GM12875 (cell line): ENCODE measurements around the gene WWOX.

Experiments used
- H3K4me3 ChIP-seq: one replicate; pipeline ENCODE4 v1.5.1; 2011; ENCODE audit warnings: low read depth, low read length, control low read depth
- TF ChIP-seq, protein P1 (sequence below): IDR thresholded peaks from 2 replicates; pipeline ENCODE4 v1.5.1; 2011; ENCODE audit warnings: low read depth, mild to moderate bottlenecking, control low read depth, inconsistent platforms, low read length, moderate library complexity, borderline replicate concordance; ENCODE audit not compliant: insufficient read depth

The WWOX gene

DNA sequence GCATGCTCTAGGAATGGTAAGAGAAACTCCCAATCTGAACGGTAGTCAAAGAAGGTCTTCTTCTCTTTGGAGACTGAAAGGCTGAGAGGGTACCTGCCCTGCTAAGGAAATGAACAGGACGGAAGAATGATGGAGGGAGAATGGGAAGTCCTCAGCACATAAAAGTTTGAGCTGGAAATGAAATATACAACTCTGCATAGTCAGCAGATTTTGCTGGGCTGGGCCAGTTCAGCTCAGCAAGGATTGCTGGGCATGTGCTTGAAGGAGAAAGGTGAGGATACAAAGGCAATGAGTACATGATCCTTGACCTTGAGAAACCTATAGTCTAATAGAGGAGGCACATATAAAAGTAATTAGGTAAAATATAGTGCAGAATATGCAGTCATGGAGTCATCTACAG, 831.8 kb downstream of the WWOX start:
- TF ChIP-seq, protein P1, sequence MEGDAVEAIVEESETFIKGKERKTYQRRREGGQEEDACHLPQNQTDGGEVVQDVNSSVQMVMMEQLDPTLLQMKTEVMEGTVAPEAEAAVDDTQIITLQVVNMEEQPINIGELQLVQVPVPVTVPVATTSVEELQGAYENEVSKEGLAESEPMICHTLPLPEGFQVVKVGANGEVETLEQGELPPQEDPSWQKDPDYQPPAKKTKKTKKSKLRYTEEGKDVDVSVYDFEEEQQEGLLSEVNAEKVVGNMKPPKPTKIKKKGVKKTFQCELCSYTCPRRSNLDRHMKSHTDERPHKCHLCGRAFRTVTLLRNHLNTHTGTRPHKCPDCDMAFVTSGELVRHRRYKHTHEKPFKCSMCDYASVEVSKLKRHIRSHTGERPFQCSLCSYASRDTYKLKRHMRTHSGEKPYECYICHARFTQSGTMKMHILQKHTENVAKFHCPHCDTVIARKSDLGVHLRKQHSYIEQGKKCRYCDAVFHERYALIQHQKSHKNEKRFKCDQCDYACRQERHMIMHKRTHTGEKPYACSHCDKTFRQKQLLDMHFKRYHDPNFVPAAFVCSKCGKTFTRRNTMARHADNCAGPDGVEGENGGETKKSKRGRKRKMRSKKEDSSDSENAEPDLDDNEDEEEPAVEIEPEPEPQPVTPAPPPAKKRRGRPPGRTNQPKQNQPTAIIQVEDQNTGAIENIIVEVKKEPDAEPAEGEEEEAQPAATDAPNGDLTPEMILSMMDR = no peak
- H3K4me3 ChIP-seq = no peak overlapping the region

DNA sequence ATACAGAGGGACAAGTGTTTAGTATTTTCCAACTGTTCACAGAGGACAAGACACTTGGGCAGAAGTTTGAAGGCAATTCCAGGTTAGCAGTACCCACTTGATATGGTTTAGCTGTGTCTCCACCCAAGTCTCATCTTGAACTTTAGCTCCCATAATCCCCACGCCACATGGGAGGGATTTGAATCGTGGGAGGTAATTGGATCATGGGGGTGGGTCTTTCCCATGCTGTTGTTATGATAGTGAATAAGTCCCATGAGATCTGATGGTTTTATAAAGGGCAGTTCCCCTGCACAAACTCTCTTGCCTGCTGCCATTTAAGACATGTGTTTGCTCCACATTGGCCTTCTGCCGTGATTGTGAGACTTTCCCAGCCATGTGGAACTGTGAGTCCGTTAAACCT, 832.2 kb downstream of the WWOX start:
- H3K4me3 ChIP-seq = no peak overlapping the region
- TF ChIP-seq, protein P1 = no peak

DNA sequence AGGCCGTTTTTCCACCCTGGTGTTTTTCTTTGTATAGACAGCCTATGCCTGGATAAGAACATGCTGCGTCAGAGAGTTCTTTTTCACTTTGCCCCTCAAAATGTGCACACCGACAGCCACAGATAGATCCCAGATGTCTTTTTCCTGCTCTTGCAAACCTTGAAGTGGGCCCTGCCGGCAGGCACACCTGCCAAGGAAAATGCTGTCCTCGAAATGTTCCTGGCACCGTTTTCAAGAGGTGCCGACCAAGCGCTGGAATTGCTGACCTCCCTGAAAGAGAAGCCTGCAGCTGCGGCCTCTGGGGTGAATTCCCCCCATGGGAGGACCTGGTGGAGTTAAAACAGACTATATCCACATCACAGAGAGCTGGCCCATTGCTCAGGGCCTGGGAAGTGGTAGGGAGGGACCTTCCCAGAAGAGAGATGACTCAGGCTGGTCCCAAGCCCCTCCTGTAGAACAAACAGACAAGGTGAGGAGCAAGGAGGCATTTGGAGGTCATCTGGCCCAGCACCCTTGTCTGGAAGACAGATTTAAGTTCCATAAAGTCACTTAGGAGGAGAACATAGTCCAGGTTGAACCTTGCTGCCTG, 833.0 kb downstream of the WWOX start:
- no peak overlapping the region for H3K4me3 ChIP-seq
- TF ChIP-seq, protein P1 = no peak

DNA sequence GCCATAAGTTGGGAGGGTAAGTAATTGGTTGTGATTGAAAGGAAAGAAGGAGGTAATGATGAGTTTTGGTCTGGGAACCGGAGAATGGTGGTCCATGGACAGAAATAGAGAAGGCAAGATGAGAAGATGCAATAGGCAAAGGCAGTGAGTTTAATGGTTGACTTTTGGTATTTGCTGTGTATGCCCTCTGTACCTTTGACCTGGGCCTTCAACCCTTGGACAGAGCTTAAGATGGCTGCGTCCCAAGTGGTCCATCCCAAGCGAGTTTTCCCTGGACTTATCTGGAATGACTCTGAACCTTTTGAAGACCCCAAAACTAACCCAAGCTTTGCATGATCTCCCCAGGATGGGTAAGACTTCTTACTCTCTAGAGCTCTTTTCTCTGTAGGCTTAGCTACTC, 836.6 kb downstream of the WWOX start:
- TF ChIP-seq, protein P1 = no peak
- H3K4me3 ChIP-seq = no peak overlapping the region

DNA sequence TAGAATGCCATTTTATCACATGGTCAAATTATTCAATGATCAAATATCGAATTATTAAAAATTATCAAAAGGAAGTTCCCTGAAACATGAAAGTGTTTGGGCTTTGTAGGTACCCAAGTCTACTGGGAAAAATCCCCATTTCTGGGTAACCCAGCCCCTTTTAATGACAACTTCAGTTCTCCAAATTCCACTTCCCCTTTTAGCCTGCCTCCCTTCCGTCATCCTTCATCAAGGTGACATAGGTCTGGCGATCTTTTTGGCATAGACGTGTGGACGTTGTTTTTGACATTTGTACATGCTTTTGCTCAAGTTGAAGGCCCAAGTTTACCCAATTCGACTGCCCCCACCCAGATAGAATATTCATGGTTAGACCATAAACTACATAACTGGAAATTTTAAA, 840.1 kb downstream of the WWOX start:
- TF ChIP-seq, protein P1 = no peak
- no peak overlapping the region for H3K4me3 ChIP-seq

DNA sequence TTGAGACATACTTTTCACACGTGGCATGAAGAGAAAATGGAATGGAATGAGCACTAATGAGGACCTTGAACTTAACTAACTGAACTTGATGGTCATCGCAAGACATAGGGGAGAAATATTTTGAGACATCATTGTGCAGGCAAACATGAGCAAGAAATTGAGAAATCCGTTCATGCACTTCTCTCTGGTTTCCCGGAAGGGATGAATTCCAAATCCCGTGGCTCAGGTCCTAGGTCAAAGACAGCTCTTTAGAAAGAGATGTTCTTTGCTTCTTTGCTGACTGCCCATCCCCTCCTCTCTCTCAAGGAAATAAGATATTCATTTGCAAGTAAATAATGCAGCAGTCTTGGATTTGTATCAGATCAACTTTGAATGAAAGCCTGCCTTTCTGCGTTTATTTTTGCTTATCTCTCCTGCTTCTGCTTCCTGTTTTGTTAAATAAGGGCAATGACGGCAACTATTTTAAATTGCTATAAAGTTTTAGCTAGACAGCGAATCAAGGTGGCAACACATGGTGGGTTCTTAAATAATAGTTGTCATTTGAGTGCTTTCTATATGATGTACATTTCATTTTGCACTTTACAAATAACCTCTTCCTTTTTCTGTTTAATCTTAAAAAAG, 843.3 kb downstream of the WWOX start:
- H3K4me3 ChIP-seq = no peak overlapping the region
- TF ChIP-seq, protein P1 = no peak

DNA sequence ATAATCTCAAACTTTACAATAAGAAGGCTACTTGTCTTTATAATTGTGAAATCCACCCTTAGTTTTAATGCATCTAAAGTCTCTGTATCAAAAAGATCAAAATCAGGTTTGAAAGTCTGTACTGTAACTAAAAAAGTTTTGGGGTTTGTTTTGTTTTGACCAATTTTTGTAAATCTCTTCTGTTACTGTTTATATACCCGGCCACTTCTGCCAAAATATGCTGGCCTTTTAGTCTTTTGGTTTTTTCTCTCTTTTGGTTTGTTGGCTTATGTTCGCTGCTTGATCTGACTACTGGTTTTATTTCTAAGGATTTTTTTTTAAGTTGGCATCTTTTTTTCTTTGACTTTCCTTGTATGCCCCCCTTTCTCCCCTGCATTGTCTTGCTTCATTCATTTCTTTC, 845.9 kb downstream of the WWOX start:
- H3K4me3 ChIP-seq = no peak overlapping the region
- TF ChIP-seq, protein P1 = no peak
